A549 (cell line): ENCODE results near the gene KEAP1. TPM values are rescaled to one million over a fixed set of nuclear protein-coding genes. Genes with fewer than 3 reads are reported as not detected.

Experiments
- ATAC-seq, 2 experiments: fragments of 200-7000 bp in 1 of 2; fragments of >200 bp in 1 of 2; cut with Nextera tagmentation in 1 of 2; cut with Tn5 transposase in 1 of 2; 3 replicates each; pipeline versions ENCODE4 v1.8.0 to v1.9.1; 2018 to 2020; ENCODE audit warnings: mild to moderate bottlenecking in 1 of 2, moderate library complexity in 1 of 2
- CTCF ChIA-PET: fragments of 300-600 bp; sonication (Branson Sonifier 250); formaldehyde crosslinking; extraction: SDS; loops from one replicate; lab custom pipeline; 2021; ENCODE audit warnings: antibody characterized with exemption, inconsistent platforms; lab: Yijun Ruan, JAX
- POLR2A ChIA-PET: fragments of 350-600 bp; formaldehyde crosslinking; extraction: SDS; loops from one replicate; lab custom pipeline; 2021; ENCODE audit warnings: antibody characterized with exemption, inconsistent platforms; lab: Yijun Ruan, JAX
- DNase-seq, 2 experiments: peaks; one replicate each; pipeline versions ENCODE4 v3.0.0 to v3.0.0-alpha.2; 2011 to 2016; ENCODE audit warnings: low read depth in 1 of 2, low spot score in 1 of 2
- FAIRE-seq: peaks from 2 replicates; lab custom pipeline; 2011; peaks lifted over from hg19 to GRCh38; lab: Jason Lieb, UNC
- H3K27ac ChIP-seq, 2 experiments: fragments of >200 bp; sonication (Bioruptor Twin); formaldehyde crosslinking; 3 replicates each; pipeline ENCODE4 v1.5.1; 2016 to 2017
- H3K4me1 ChIP-seq: fragments of >200 bp; sonication (Bioruptor Twin); formaldehyde crosslinking; 3 replicates; pipeline ENCODE4 v1.6.1; 2016
- H3K4me2 ChIP-seq: fragments of >200 bp; sonication (Bioruptor Twin); formaldehyde crosslinking; 3 replicates; pipeline ENCODE4 v1.6.1; 2016
- H3K4me3 ChIP-seq: fragments of >200 bp; sonication (Bioruptor Twin); formaldehyde crosslinking; 3 replicates; pipeline ENCODE4 v1.5.1; 2016
- H3K9me3 ChIP-seq: fragments of >200 bp; sonication (Bioruptor Twin); formaldehyde crosslinking; 3 replicates; pipeline ENCODE4 v1.6.1; 2016
- CEBPB ChIP-seq, 2 experiments: fragments of >200 bp in 1 of 2; sonication (Bioruptor Twin) in 1 of 2; formaldehyde crosslinking in 1 of 2; IDR thresholded peaks; 2 replicates each; pipeline ENCODE4 v1.6.1; 2012 to 2016
- CHD2 ChIP-seq: fragments of 150-350 bp; IDR thresholded peaks from 2 replicates; pipeline ENCODE4 v1.6.1; 2014; ENCODE audit warnings: low read length; ENCODE audit not compliant: partially characterized antibody
- EHF ChIP-seq: fragments of 250-450 bp; sonication (Bioruptor Pico); IDR thresholded peaks from 2 replicates; pipeline ENCODE4 v1.5.0; 2020; ENCODE audit warnings: mild to moderate bottlenecking
- EHMT2 ChIP-seq: fragments of 200-600 bp; sonication (generic); IDR thresholded peaks from 2 replicates; pipeline ENCODE4 v1.6.1; 2016; ENCODE audit warnings: antibody characterized with exemption, low read depth, mild to moderate bottlenecking, moderate library complexity
- FOSB ChIP-seq: fragments of 250-450 bp; sonication (Bioruptor Pico); IDR thresholded peaks from 2 replicates; pipeline ENCODE4 v1.5.0; 2020; ENCODE audit warnings: mild to moderate bottlenecking, moderate library complexity
- FOSL2 ChIP-seq, 2 experiments: fragments of 450-650 bp in 1 of 2; fragments of >200 bp in 1 of 2; sonication (Bioruptor Twin) in 1 of 2; formaldehyde crosslinking; IDR thresholded peaks; 2 replicates each; pipeline versions ENCODE4 v1.5.0 to v1.6.1; 2016 to 2020; ENCODE audit warnings: mild to moderate bottlenecking in 1 of 2, moderate library complexity in 1 of 2
- FOXS1 ChIP-seq: fragments of 250-450 bp; sonication (Bioruptor Pico); IDR thresholded peaks from 2 replicates; pipeline ENCODE4 v1.5.0; 2020; ENCODE audit warnings: mild to moderate bottlenecking, moderate library complexity
- HOXB13 ChIP-seq: fragments of 250-450 bp; sonication (Bioruptor Pico); IDR thresholded peaks from 2 replicates; pipeline ENCODE4 v1.5.0; 2020; ENCODE audit warnings: low read depth, mild to moderate bottlenecking, moderate library complexity
- HOXB5 ChIP-seq: fragments of 250-450 bp; sonication (Bioruptor Pico); IDR thresholded peaks from 2 replicates; pipeline ENCODE4 v1.5.0; 2020; ENCODE audit warnings: mild to moderate bottlenecking, moderate library complexity
- MAZ ChIP-seq: fragments of 150-350 bp; IDR thresholded peaks from 2 replicates; pipeline ENCODE4 v1.6.1; 2014; ENCODE audit warnings: antibody characterized with exemption, low read depth, low read length, borderline replicate concordance
- NFE2L2 ChIP-seq: fragments of 150-350 bp; conservative IDR thresholded peaks from 2 replicates; pipeline ENCODE4 v1.6.1; 2014; ENCODE audit warnings: low read length
- PHF8 ChIP-seq: fragments of 200-600 bp; sonication (generic); IDR thresholded peaks from 2 replicates; pipeline ENCODE4 v1.6.1; 2016; ENCODE audit warnings: low read depth, mild to moderate bottlenecking, antibody characterized with exemption, moderate library complexity, borderline replicate concordance
- POLR2AphosphoS2 ChIP-seq: conservative IDR thresholded peaks from 2 replicates; pipeline ENCODE4 v1.6.1; 2012; ENCODE audit warnings: low read length, improper control_type of control experiment, inconsistent platforms
- RAD21 ChIP-seq, 2 experiments: fragments of >200 bp in 1 of 2; sonication (Bioruptor Twin) in 1 of 2; formaldehyde crosslinking in 1 of 2; IDR thresholded peaks in 1 of 2; conservative IDR thresholded peaks in 1 of 2; 2 replicates in 1 of 2; 3 replicates in 1 of 2; pipeline ENCODE4 v1.6.1; 2012 to 2018; ENCODE audit warnings: inconsistent platforms in 1 of 2
- RFX5 ChIP-seq: fragments of 450-650 bp; IDR thresholded peaks from 2 replicates; pipeline ENCODE4 v1.7.1; 2014; ENCODE audit warnings: antibody characterized with exemption, mild to moderate bottlenecking, moderate library complexity
- TFCP2L1 ChIP-seq: fragments of 250-450 bp; sonication (Bioruptor Pico); IDR thresholded peaks from 2 replicates; pipeline ENCODE4 v1.5.0; 2021; ENCODE audit warnings: mild to moderate bottlenecking
- WGBS: methylation state at CpG from one replicate; pipeline ENCODE4 v1.1.6; 2017; ENCODE audit errors: missing lambda C conversion rate; 5-methylcytosine and 5-hydroxymethylcytosine counted together
- polyA plus RNA-seq, 4 experiments: library from polyadenylated mRNA; depleted of rRNA in 3 of 4; stranded (reverse); fragments of >200 nt; fragmentation: RNase III in 1 of 4; extraction: RNeasy Plus Mini Kit Qiagen cat#74134 plus additional on column Dnase treatment in 1 of 4; gene quantifications; 2 replicates in 3 of 4; 3 replicates in 1 of 4; pipeline ENCODE4 v1.2.3, GENCODE V29; 2011 to 2017
- TF ChIP-seq, protein P1 (sequence below): fragments of 250-450 bp; sonication (Bioruptor Pico); IDR thresholded peaks from 2 replicates; pipeline ENCODE4 v1.5.0; 2021; ENCODE audit warnings: mild to moderate bottlenecking, moderate library complexity, borderline replicate concordance
- TF ChIP-seq, protein P2 (sequence below): fragments of 200-600 bp; sonication (generic); IDR thresholded peaks from 2 replicates; pipeline ENCODE4 v1.6.1; 2016; ENCODE audit warnings: antibody characterized with exemption, mild to moderate bottlenecking, moderate library complexity
- TF ChIP-seq, protein P3 (sequence below): fragments of >200 bp; sonication (Bioruptor Twin); formaldehyde crosslinking; IDR thresholded peaks from 2 replicates; pipeline ENCODE4 v1.6.1; 2016
- TF ChIP-seq, protein P4 (sequence below): fragments of 150-350 bp; IDR thresholded peaks from 2 replicates; pipeline ENCODE4 v1.6.1; 2014; ENCODE audit warnings: low read depth, mild to moderate bottlenecking, low read length

Gene KEAP1
- polyA plus RNA-seq, 2 of the 4 experiments (the other 2 are of a cell fraction) = 49.3 to 67.7 TPM

DNA sequence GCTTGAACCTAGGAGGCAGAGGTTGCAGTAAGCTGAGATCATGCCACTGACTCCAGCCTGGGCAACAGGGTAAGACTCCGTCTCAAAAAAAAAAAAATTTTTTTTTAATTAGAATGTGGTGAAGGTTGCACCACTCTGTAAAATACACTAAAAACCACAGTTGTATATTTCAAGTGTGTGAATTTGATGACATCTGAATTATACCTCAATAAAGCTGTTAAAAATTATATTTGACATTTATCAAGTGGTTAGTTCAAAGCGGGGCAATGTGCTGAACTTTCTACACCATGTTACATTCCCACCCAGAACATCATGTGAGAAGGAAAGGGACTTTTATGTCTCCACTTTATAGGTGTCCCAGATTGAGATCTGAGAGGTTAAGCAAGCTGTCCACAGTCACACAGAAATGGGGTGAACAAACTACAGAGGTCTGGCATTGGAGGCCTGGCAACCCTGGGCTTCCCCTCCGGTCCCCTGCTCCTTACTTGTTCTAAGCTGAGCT lies 20.0 kb upstream of the KEAP1 start:
- TF ChIP-seq NFE2L2 = no peak
- TF ChIP-seq CHD2 = no peak
- TF ChIP-seq, protein P1, sequence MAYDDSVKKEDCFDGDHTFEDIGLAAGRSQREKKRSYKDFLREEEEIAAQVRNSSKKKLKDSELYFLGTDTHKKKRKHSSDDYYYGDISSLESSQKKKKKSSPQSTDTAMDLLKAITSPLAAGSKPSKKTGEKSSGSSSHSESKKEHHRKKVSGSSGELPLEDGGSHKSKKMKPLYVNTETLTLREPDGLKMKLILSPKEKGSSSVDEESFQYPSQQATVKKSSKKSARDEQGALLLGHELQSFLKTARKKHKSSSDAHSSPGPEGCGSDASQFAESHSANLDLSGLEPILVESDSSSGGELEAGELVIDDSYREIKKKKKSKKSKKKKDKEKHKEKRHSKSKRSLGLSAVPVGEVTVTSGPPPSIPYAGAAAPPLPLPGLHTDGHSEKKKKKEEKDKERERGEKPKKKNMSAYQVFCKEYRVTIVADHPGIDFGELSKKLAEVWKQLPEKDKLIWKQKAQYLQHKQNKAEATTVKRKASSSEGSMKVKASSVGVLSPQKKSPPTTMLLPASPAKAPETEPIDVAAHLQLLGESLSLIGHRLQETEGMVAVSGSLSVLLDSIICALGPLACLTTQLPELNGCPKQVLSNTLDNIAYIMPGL (CRISPR knock-in tag) = no peak
- TF ChIP-seq PHF8 = no peak
- no peak for TF ChIP-seq RFX5
- no peak for TF ChIP-seq HOXB13 (CRISPR knock-in tag)
- TF ChIP-seq, protein P2, sequence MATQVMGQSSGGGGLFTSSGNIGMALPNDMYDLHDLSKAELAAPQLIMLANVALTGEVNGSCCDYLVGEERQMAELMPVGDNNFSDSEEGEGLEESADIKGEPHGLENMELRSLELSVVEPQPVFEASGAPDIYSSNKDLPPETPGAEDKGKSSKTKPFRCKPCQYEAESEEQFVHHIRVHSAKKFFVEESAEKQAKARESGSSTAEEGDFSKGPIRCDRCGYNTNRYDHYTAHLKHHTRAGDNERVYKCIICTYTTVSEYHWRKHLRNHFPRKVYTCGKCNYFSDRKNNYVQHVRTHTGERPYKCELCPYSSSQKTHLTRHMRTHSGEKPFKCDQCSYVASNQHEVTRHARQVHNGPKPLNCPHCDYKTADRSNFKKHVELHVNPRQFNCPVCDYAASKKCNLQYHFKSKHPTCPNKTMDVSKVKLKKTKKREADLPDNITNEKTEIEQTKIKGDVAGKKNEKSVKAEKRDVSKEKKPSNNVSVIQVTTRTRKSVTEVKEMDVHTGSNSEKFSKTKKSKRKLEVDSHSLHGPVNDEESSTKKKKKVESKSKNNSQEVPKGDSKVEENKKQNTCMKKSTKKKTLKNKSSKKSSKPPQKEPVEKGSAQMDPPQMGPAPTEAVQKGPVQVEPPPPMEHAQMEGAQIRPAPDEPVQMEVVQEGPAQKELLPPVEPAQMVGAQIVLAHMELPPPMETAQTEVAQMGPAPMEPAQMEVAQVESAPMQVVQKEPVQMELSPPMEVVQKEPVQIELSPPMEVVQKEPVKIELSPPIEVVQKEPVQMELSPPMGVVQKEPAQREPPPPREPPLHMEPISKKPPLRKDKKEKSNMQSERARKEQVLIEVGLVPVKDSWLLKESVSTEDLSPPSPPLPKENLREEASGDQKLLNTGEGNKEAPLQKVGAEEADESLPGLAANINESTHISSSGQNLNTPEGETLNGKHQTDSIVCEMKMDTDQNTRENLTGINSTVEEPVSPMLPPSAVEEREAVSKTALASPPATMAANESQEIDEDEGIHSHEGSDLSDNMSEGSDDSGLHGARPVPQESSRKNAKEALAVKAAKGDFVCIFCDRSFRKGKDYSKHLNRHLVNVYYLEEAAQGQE = no peak
- TF ChIP-seq FOXS1 (CRISPR knock-in tag) = no peak
- TF ChIP-seq RAD21 (conservative IDR thresholded peaks at IDR 0.05 in 1 of 2, IDR thresholded peaks at IDR 0.05 in 1 of 2) = no peak
- TF ChIP-seq, all 56 proteins: peak for 0
- Histone ChIP-seq H3K27ac (no peak overlapping the region), H3K9me3 (no peaks in the 10 kb centered on the region), H3K4me3 (no peak overlapping the region), H3K4me1 (peaks cover 3% of the 10 kb centered on the region; the same call in 1 of the 3 replicates), H3K4me2 (no peak overlapping the region)
- ATAC-seq (no peak), FAIRE-seq (no peak), DNase-seq (no peak)
- CTCF ChIA-PET = interaction anchor here (2.6 kb wide), 1 partner anchor 11 kb away, joined by 8 read pairs; no protein-coding TSS in a partner anchor
- POLR2A ChIA-PET = interaction anchor here (0.7 kb wide), 1 partner anchor 15 kb away, joined by 6 read pairs; no protein-coding TSS in a partner anchor
- 80% methylated on average over 3 of the region's 3 CpGs for WGBS

DNA sequence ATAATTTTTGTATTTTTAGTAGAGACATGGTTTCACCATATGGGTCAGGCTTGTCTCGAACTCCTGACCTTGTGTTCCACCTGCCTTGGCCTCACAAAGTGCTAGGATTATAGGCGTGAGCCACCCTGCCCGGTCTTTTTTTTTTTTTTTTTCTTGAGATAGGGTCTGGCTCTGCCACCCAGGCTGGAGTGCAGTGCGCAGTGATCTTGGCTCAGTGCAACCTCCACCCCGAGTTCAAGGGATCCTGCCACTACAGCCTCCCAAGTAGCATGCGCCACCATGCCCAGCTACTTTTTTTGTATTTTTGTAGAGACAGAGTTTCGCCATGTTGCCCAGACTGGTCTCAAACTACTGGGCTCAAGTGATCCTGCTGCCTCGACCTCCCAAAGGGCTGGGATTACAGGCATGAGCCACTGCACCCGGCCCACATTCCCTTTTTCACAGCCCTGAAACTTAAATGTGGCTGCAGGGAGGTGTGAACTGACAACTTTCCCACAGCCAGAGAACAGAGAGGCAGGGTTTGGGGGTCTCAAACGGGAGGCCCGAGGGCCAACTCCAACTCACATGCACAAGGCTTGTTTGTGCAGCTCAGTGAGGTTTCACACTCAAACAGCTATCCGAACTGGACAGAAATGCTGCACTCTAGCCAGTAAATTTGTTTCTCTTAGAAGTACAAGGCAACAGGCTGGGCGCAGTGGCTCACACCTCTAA lies 18.5 kb upstream of the KEAP1 start:
- no peak for DNase-seq
- POLR2A ChIA-PET = no interaction called here

More for the DNA sequence above, 18.5 kb upstream of the KEAP1 start:
- CTCF ChIA-PET = interaction anchor here (1.1 to 2.6 kb wide), 3 partner anchors 9 to 26 kb away, joined by 3 to 8 read pairs (median 4); no protein-coding TSS in a partner anchor
- ATAC-seq (no peak), FAIRE-seq (no peak)
- TF ChIP-seq, protein P3, sequence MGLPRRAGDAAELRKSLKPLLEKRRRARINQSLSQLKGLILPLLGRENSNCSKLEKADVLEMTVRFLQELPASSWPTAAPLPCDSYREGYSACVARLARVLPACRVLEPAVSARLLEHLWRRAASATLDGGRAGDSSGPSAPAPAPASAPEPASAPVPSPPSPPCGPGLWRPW = no peak
- TF ChIP-seq POLR2AphosphoS2 = no peak
- no peak for TF ChIP-seq TFCP2L1 (CRISPR knock-in tag)
- TF ChIP-seq EHF (CRISPR knock-in tag) = no peak
- TF ChIP-seq, protein P2 = no peak
- no peak for TF ChIP-seq HOXB5 (CRISPR knock-in tag)
- TF ChIP-seq EHMT2 = no peak
- no peak for TF ChIP-seq CEBPB (IDR thresholded peaks at IDR 0.05)
- TF ChIP-seq FOSB (CRISPR knock-in tag) = no peak
- TF ChIP-seq, protein P4, sequence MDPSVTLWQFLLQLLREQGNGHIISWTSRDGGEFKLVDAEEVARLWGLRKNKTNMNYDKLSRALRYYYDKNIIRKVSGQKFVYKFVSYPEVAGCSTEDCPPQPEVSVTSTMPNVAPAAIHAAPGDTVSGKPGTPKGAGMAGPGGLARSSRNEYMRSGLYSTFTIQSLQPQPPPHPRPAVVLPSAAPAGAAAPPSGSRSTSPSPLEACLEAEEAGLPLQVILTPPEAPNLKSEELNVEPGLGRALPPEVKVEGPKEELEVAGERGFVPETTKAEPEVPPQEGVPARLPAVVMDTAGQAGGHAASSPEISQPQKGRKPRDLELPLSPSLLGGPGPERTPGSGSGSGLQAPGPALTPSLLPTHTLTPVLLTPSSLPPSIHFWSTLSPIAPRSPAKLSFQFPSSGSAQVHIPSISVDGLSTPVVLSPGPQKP = no peak
- TF ChIP-seq FOSL2 (IDR thresholded peaks at IDR 0.05) = no peak
- no peak for TF ChIP-seq FOSL2 (CRISPR knock-in tag; IDR thresholded peaks at IDR 0.05)
- TF ChIP-seq MAZ = no peak
- TF ChIP-seq RAD21 (conservative IDR thresholded peaks at IDR 0.05 in 1 of 2, IDR thresholded peaks at IDR 0.05 in 1 of 2) = no peak
- Histone ChIP-seq H3K4me3 (no peak overlapping the region), H3K9me3 (no peaks in the 10 kb centered on the region), H3K27ac (no peak overlapping the region), H3K4me1 (peaks cover 7% of the 10 kb centered on the region; the same call in 1 of the 3 replicates), H3K4me2 (no peak overlapping the region)
- 80% methylated on average over 12 of the region's 13 CpGs for WGBS
